Measurements from ENCODE around the gene JOSD2.

DNA sequence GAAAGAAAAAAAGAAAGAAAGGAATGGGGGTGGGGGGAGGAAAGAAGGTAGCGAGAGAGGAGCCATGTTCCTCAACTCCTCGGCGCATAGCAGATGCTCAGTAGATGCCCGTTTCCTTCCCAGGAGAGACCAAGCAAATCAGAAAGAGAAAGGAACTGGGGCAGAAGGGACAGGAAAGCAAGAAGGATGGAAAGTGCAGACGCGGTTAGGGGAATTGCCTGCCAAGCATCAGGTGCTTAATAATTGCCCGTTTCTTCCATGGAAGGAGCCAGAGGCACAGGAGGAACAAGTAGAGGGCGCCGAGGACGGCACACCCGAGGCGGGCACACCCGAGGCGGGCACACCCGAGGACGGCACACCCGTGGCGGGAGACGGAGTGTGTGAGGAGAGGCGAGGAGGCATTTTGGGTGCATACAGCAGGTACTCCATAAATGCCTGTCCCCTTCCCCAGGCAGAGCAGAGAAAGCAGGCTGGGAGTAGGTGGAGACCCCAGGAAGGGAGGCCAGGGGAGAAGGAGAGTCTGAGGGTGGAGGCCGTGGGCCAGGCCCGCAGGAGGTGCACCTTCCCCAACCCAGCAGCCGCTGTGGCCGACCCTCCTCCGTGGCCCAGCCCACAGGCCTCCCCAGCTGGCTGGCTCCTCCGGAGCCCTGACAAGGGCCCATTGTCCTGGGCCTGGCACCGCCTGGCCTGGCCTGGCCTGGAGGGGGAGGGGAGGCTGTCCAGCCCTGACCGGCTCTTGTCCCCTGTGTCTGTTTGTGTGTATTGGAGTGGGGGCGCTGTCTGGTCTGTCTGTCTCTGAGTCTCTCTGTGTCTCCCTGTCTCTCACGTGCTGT, 14.6 kb downstream of the JOSD2 start:
- TF ChIP-seq CTCF (IDR thresholded peaks at IDR 0.05) (no peak), EP300 (IDR thresholded peaks at IDR 0.05; ENCODE audit: low read depth) (no peak), POLR2AphosphoS5 (IDR thresholded peaks at IDR 0.05) (no peak), POLR2A (IDR thresholded peaks at IDR 0.05) (no peak)

All from transverse colon (tissue), 4 donors.